ENCODE data around the gene ADRA2C.

GRCh38 chr4:3766785-3767569 lies 792 bp downstream of the ADRA2C start:
- TF ChIP-seq CTCF (IDR thresholded peaks at IDR 0.05), result no peak
- TF ChIP-seq ZFP36 (IDR thresholded peaks at IDR 0.05; ENCODE audit: borderline replicate concordance, partially characterized antibody), result no peak
- no peak for TF ChIP-seq POLR2A (IDR thresholded peaks at IDR 0.05; ENCODE audit: low read length)
- no peak for TF ChIP-seq NR3C1 (IDR thresholded peaks at IDR 0.05)
- TF ChIP-seq SMC3 (IDR thresholded peaks at IDR 0.05), result no peak
- TF ChIP-seq ELK1 (IDR thresholded peaks at IDR 0.05; ENCODE audit: low read depth, low read length), result no peak
- TF ChIP-seq RNF2 (IDR thresholded peaks at IDR 0.05; ENCODE audit: borderline replicate concordance, low read depth), result no peak
